Measurements from ENCODE around the gene HHAT. TPM values are rescaled to one million over a fixed set of nuclear protein-coding genes. Genes with fewer than 3 reads are reported as not detected.

Gene HHAT
- polyA plus RNA-seq, 1 donor from 2014 or later, result 5.3 TPM

- H3F3A ChIP-seq (ENCODE audit: insufficient read depth, low read length, poor library complexity, severe bottlenecking), result no peaks in the 10 kb centered on the region
- TF ChIP-seq MXI1 (conservative IDR thresholded peaks at IDR 0.05; ENCODE audit: poor library complexity, severe bottlenecking) (no peak), REST (IDR thresholded peaks at IDR 0.05; ENCODE audit: borderline replicate concordance) (peak; percentile 33)
- no peaks in the 10 kb centered on the region for H3K9me3 ChIP-seq (ENCODE audit: low read length)
- no peaks in the 10 kb centered on the region for H4K20me1 ChIP-seq (ENCODE audit: insufficient read depth)
- H3K27me3 ChIP-seq (ENCODE audit: insufficient read depth, low read depth, low read length), result no peaks in the 10 kb centered on the region
- H3K27ac ChIP-seq (ENCODE audit: low read length), result no peak overlapping the region
- no peaks in the 10 kb centered on the region for H3K79me2 ChIP-seq (replicated peaks; ENCODE audit: insufficient read depth, low read length)
- H2AFZ ChIP-seq (ENCODE audit: low read depth, low read length), result no peak overlapping the region
- no peaks in the 10 kb centered on the region for H3K36me3 ChIP-seq (ENCODE audit: insufficient read depth, low read length)
- H3K9ac ChIP-seq (ENCODE audit: low read length), result no peak overlapping the region
- no peaks in the 10 kb centered on the region for H3K9me2 ChIP-seq (ENCODE audit: insufficient read depth, low read length)
- no peak overlapping the region for H3K4me2 ChIP-seq (ENCODE audit: low read length)
- no peak overlapping the region for H3K4me3 ChIP-seq (ENCODE audit: low read length)
Observed at GRCh38 chr1:210662291-210663050, 333.8 kb downstream of the HHAT start.

- no peak overlapping the region for H2AFZ ChIP-seq (ENCODE audit: low read depth, low read length)
- no peaks in the 10 kb centered on the region for H3K9me3 ChIP-seq (ENCODE audit: low read length)
- H3K27ac ChIP-seq (ENCODE audit: low read length), result no peak overlapping the region
- H3K9ac ChIP-seq (ENCODE audit: low read length), result no peak overlapping the region
- no peak overlapping the region for H3K4me3 ChIP-seq (ENCODE audit: low read length)
- no peaks in the 10 kb centered on the region for H3K79me2 ChIP-seq (replicated peaks; ENCODE audit: insufficient read depth, low read length)
- H3K36me3 ChIP-seq (ENCODE audit: insufficient read depth, low read length), result no peaks in the 10 kb centered on the region
- H3K27me3 ChIP-seq (ENCODE audit: insufficient read depth, low read depth, low read length), result no peaks in the 10 kb centered on the region
- H3F3A ChIP-seq (ENCODE audit: insufficient read depth, low read length, poor library complexity, severe bottlenecking), result no peaks in the 10 kb centered on the region
- H3K9me2 ChIP-seq (ENCODE audit: insufficient read depth, low read length), result no peaks in the 10 kb centered on the region
- no peaks in the 10 kb centered on the region for H4K20me1 ChIP-seq (ENCODE audit: insufficient read depth)
- no peak for TF ChIP-seq TAF1 (IDR thresholded peaks at IDR 0.05; ENCODE audit: low read depth)
- TF ChIP-seq EZH2 (IDR thresholded peaks at IDR 0.05; ENCODE audit: borderline replicate concordance, insufficient read depth, low read length, poor library complexity, severe bottlenecking), result no peak
- TF ChIP-seq REST (IDR thresholded peaks at IDR 0.05; ENCODE audit: borderline replicate concordance), result no peak
- TF ChIP-seq SMC3 (conservative IDR thresholded peaks at IDR 0.05; ENCODE audit: poor library complexity), result no peak
- TF ChIP-seq MXI1 (conservative IDR thresholded peaks at IDR 0.05; ENCODE audit: poor library complexity, severe bottlenecking), result no peak
- TF ChIP-seq CTCF (IDR thresholded peaks at IDR 0.05; ENCODE audit: poor library complexity, severe bottlenecking), result no peak
- no peak overlapping the region for H3K4me2 ChIP-seq (ENCODE audit: low read length)
Observed at GRCh38 chr1:210663730-210664573, 335.2 kb downstream of the HHAT start.
